Hepatocyte (in vitro differentiated cells): ENCODE data around the gene P2RX1.

Experiments used
- EZH2 ChIP-seq: fragments of 200-600 bp; sonication (generic); IDR thresholded peaks from 2 replicates; pipeline ENCODE4 v1.6.1; 2016; ENCODE audit warnings: antibody characterized with exemption, mild to moderate bottlenecking, borderline replicate concordance
- EZH2phosphoT487 ChIP-seq: fragments of 200-600 bp; sonication (generic); IDR thresholded peaks from one replicate; pipeline ENCODE4 v1.6.1; 2018; ENCODE audit warnings: antibody characterized with exemption, mild to moderate bottlenecking, low read depth, moderate library complexity; ENCODE audit not compliant: unreplicated experiment, severe bottlenecking
- TF ChIP-seq, protein P1 (sequence below): fragments of 200-600 bp; sonication (generic); IDR thresholded peaks from 2 replicates; pipeline ENCODE4 v1.5.1; 2016; ENCODE audit warnings: antibody characterized with exemption, mild to moderate bottlenecking; ENCODE audit not compliant: poor library complexity

DNA sequence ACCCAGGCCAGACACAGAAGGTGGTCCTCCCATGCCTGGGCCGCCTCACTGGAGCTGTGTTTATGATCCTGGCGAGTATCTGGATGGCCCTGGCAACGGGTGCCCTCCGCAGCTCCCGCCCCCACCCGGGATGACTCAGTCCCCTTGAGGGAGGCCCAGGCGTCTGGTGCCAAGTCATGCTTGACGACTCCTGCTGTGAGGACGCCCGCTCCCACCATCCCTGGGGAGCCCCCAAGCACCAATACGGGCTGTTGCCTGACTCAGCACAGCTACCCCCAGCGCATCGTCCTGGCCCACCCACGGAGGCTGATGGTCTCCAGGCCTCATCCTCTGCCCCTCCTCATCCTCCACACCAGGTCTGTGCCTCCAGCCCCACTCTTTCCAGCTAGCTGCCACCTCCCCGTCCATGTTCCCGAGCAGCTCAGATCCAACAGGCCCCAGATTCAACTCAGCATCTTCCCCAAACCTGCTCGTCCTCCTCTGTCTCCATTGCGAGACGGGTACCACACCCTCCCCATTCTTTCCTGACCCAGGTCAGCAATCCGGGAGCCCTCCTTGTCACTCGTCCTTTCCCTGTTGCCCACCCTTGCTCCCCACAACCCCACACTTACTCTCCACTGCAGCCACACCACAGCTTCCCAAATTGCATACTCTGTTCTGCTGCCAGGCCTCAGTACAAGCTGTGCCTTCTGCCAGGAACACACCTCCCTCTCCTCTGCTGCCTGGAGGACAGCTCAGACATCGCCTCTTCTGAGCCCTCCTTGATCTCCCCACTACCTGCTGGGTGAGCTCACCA lies 26.0 kb downstream of the P2RX1 start:
- TF ChIP-seq, protein P1, sequence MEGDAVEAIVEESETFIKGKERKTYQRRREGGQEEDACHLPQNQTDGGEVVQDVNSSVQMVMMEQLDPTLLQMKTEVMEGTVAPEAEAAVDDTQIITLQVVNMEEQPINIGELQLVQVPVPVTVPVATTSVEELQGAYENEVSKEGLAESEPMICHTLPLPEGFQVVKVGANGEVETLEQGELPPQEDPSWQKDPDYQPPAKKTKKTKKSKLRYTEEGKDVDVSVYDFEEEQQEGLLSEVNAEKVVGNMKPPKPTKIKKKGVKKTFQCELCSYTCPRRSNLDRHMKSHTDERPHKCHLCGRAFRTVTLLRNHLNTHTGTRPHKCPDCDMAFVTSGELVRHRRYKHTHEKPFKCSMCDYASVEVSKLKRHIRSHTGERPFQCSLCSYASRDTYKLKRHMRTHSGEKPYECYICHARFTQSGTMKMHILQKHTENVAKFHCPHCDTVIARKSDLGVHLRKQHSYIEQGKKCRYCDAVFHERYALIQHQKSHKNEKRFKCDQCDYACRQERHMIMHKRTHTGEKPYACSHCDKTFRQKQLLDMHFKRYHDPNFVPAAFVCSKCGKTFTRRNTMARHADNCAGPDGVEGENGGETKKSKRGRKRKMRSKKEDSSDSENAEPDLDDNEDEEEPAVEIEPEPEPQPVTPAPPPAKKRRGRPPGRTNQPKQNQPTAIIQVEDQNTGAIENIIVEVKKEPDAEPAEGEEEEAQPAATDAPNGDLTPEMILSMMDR: no peak
- no peak for TF ChIP-seq EZH2
- TF ChIP-seq EZH2phosphoT487: no peak
